GM19324 (cell line): ENCODE results near the gene CITED4.

ENCODE experiments used
- ATAC-seq: cut with Tn5 transposase; IDR thresholded peaks from one replicate; pipeline ENCODE4 v1.9.1; 2021; ENCODE audit warnings: mild to moderate bottlenecking, moderate library complexity; ENCODE audit not compliant: unreplicated experiment, low FRiP score

The CITED4 gene

DNA sequence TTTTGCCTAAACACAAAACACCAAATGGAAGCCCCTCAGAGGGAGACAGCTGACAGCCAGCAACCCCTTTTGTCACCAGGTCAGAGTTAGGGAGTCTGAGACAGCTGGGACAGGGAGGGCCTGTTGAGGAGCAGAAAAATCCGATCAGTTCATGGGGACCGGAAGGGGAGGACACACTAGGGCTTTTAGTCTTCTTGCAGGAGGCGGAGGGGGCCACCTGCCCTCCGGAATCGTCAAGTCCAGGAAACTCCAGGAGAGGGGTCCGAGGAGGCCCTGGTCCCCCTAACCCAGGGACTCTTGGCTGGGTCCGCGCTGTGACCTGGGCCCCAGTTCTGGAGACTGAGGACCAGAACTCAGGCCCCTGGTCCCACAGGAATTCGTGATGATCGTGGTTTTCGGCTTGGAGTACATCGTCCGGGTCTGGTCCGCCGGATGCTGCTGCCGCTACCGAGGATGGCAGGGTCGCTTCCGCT, 44.3 kb downstream of the CITED4 start:
- no peak for ATAC-seq

DNA sequence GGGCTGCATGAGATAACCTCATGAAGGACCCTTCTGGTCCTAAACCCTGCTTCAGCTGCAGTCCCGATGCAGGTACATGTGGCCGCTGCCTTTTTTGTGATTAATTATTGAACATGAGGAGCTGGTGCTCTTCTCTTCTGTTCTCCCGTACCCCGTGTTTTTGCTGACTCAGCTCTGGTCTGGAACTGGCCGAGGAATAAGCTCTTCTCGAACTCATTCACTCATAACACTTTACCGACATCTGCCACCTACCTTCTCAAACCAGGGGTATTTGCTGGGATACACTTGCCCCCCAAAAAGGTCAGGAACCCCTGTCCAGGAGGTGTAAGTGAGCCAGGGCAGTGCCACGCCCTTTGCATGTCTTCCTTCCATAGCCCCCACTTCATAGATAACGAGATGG, 46.7 kb downstream of the CITED4 start:
- ATAC-seq: no peak
